Naive thymus-derived CD4-positive, alpha-beta T cell (primary cell): ENCODE results near the gene PISD. TPM values are rescaled to one million over a fixed set of nuclear protein-coding genes. Genes with fewer than 3 reads are reported as not detected.
A peak's percentile ranks its signal among the peaks of the same experiment; 100 is the strongest.

Source experiments
- ATAC-seq: fragments of 150-1000 bp; cut with Tn5 transposase; 2 replicates; pipeline ENCODE4 v1.10.0; 2021; ENCODE audit warnings: mild to moderate bottlenecking, moderate library complexity
- CTCF ChIA-PET: fragments of 350-600 bp; sonication (Branson Sonifier 250); formaldehyde crosslinking; loops from one replicate; lab custom pipeline; 2021; ENCODE audit warnings: antibody characterized with exemption; lab: Charles Lee
- POLR2A ChIA-PET: fragments of 350-600 bp; sonication (Branson Sonifier 250); formaldehyde crosslinking; loops from one replicate; lab custom pipeline; 2021; ENCODE audit warnings: antibody characterized with exemption, inconsistent platforms; lab: Charles Lee
- DNase-seq, 9 donors: peaks; one replicate each; pipeline versions ENCODE4 v3.0.0 to v3.0.0-alpha.2; 2020 to 2022; ENCODE audit warnings: mixed read lengths in 1 of 9
- H3K27ac ChIP-seq: one replicate; pipeline ENCODE4 v1.7.0; 2013; ENCODE audit warnings: mild to moderate bottlenecking, low read depth, low read length, moderate library complexity
- H3K27me3 ChIP-seq, 2 donors: one replicate each; pipeline ENCODE4 v1.7.0; 2013; ENCODE audit warnings: low read length in 2 of 2, mild to moderate bottlenecking in 2 of 2, moderate library complexity in 2 of 2; ENCODE audit not compliant: control insufficient read depth in 2 of 2, insufficient read depth in 2 of 2
- H3K36me3 ChIP-seq, 3 experiments: 1 replicate in 2 of 3; 2 replicates in 1 of 3; pipeline ENCODE4 v1.7.0; 2013; ENCODE audit warnings: low read length in 3 of 3, mild to moderate bottlenecking in 3 of 3, moderate library complexity in 1 of 3; ENCODE audit not compliant: insufficient read depth in 3 of 3, control insufficient read depth in 2 of 3
- H3K4me1 ChIP-seq, 2 donors: one replicate each; pipeline ENCODE4 v1.7.0; 2013; ENCODE audit warnings: low read length in 2 of 2, mild to moderate bottlenecking in 2 of 2, moderate library complexity in 1 of 2; ENCODE audit not compliant: control insufficient read depth in 2 of 2, insufficient read depth in 2 of 2
- H3K4me3 ChIP-seq: 2 replicates; pipeline ENCODE4 v1.7.0; 2013; ENCODE audit warnings: mild to moderate bottlenecking, low read length
- H3K9me3 ChIP-seq, 3 experiments: 1 replicate in 2 of 3; 2 replicates in 1 of 3; pipeline ENCODE4 v1.7.0; 2013; ENCODE audit warnings: low read length in 3 of 3; ENCODE audit not compliant: control insufficient read depth in 2 of 3
- H3K27ac Mint-ChIP-seq, 9 donors: one replicate each; pipeline ENCODE4 v1.8.0; 2020 to 2022; ENCODE audit warnings: mixed read lengths in 9 of 9, mild to moderate bottlenecking in 8 of 9, moderate library complexity in 5 of 9, inconsistent platforms in 2 of 9
- H3K27me3 Mint-ChIP-seq, 5 donors: one replicate each; pipeline ENCODE4 v1.8.0; 2021 to 2022; ENCODE audit warnings: mixed read lengths in 5 of 5, mild to moderate bottlenecking in 1 of 5
- H3K36me3 Mint-ChIP-seq, 5 donors: one replicate each; pipeline ENCODE4 v1.8.0; 2020 to 2022; ENCODE audit warnings: mixed read lengths in 5 of 5, mild to moderate bottlenecking in 3 of 5, inconsistent platforms in 1 of 5
- H3K4me1 Mint-ChIP-seq, 7 donors: one replicate each; pipeline ENCODE4 v1.8.0; 2020 to 2022; ENCODE audit warnings: mixed read lengths in 7 of 7, mild to moderate bottlenecking in 3 of 7, inconsistent platforms in 1 of 7
- H3K4me3 Mint-ChIP-seq, 10 donors: one replicate each; pipeline ENCODE4 v1.8.0; 2020 to 2022; ENCODE audit warnings: mild to moderate bottlenecking in 10 of 10, mixed read lengths in 10 of 10, moderate library complexity in 6 of 10, inconsistent platforms in 2 of 10
- H3K9me3 Mint-ChIP-seq, 11 donors: one replicate each; pipeline ENCODE4 v1.8.0; 2020 to 2022; ENCODE audit warnings: mixed read lengths in 11 of 11, mild to moderate bottlenecking in 4 of 11, inconsistent platforms in 1 of 11, moderate library complexity in 1 of 11
- intact Hi-C, 2 donors: fragments of 100-400 bp; cut with micrococcal nuclease; formaldehyde crosslinking; loops; one replicate each; pipeline ENCODE4 v1.15.1; 2023
- polyA plus RNA-seq, 2 donors: library from polyadenylated mRNA; unstranded; fragments of 300-500 nt; fragmentation: Illumina TruSeq; gene quantifications; one replicate each; pipeline ENCODE4 v1.2.3, GENCODE V29; 2021
- total RNA-seq, 6 experiments: library from RNA in 5 of 6; stranded (reverse) in 5 of 6; gene quantifications; 1 replicate in 5 of 6; 2 replicates in 1 of 6; pipeline ENCODE4 v1.2.3 and lab custom pipeline; 2021 to 2026

Gene PISD
- total and polyA plus RNA-seq, 7 experiments from 2014 or later, result 15.3 to 47.8 (median 31.5) TPM

DNA sequence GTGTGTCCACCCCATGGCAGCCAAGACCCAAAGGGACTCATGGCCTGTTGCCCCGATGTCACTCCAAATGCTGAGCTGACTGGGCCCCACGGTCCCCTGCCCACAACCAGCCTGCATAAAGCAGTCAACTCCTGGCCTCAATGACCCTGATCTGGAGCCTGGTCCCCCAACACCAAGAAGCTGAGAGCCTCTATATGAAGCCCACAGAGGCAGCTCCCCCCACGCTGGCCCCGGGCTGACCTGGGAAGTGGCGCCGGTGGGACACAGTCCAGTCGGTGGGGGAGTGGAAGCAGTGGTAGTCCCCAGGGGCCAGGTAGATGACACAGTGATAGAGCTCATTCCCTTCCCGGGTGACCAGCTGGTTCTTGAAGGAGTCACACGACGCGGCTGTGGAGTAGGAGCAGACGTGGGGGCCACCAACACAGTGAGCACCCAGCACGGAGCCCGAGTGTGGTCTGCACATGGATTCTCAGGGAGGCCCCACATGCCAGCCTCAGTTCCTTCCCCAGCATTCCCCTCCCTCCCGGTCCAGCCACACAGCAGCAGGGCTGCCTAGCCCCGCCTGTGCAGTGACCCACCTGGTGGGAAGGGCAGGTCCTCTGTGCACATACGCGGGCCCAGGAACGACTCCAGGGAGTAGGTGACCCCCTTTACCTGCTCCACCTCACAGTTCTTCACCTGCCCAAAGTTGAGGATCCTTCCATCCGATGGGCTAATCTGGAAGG lies 41.1 kb downstream of the PISD start:
- peaks cover 0 to 74% (median 0%) of the 10 kb centered on the region in 3 experiments for H3K36me3 ChIP-seq
- no peak overlapping the region for H3K27ac ChIP-seq
- no peaks in the 10 kb centered on the region for H3K9me3 ChIP-seq
- H3K4me1 ChIP-seq, result no peaks in the 10 kb centered on the region
- peaks cover 0 to 9% (median 0%) of the 10 kb centered on the region in 5 donors for H3K36me3 Mint-ChIP-seq
- CTCF ChIA-PET, result no interaction called here
- peaks cover 0 to 11% (median 0%) of the 10 kb centered on the region in 11 donors for H3K9me3 Mint-ChIP-seq
- peaks cover 3 to 23% (median 9%) of the 10 kb centered on the region in 7 donors for H3K4me1 Mint-ChIP-seq
- H3K27me3 ChIP-seq, result no peaks in the 10 kb centered on the region
- H3K27ac Mint-ChIP-seq, result peak overlapping the region in 3 of 9 donors; percentile 42 to 67 (median 58)
- POLR2A ChIA-PET, result interaction anchor here (1.6 kb wide), 1 partner anchor 9 kb away, joined by 11 read pairs; no protein-coding TSS in a partner anchor
- no peak overlapping the region for H3K4me3 Mint-ChIP-seq
- no peak overlapping the region for H3K4me3 ChIP-seq
- H3K27me3 Mint-ChIP-seq, result no peaks in the 10 kb centered on the region
- DNase-seq, result no peak
- no peak for ATAC-seq
- intact Hi-C loops, result no loop called here

DNA sequence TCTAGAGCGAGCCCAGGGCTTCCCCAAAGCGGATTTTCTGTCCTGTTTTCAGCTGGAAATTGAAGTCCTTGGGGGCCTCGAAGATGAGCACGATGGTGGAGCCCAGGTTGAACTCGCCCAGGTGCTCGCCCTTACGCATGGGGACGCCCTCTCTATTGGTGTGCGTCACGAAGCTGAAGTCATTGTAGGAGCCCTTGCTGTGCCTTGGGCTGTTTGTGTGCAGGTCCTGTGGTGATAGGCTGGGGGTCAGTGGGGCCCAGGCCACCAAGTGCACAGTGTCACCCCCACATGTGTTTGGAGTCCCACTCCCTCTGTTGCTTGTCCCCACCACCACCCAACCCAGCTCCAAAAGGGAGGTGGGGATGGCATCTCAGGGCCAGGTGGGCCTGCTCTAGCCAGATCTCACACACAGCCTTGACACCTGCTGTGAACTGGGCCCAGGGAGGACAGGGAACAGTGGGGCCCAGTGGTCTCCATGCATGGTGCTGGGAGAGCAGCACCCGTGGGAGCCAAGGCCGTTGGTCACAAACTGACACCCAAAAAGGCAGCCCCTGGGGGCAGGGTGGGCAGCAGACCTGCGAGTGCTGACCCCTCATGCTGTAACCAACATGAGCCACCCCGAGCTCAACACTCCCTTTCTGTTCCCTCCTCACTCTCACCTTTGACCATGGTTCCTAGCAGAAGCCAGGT lies 42.3 kb downstream of the PISD start:
- no peaks in the 10 kb centered on the region for H3K9me3 ChIP-seq
- peaks cover 0 to 82% (median 0%) of the 10 kb centered on the region in 3 experiments for H3K36me3 ChIP-seq
- H3K4me3 ChIP-seq, result no peak overlapping the region
- H3K27ac Mint-ChIP-seq, result peak overlapping the region in 6 of 9 donors; percentile 28 to 76 (median 51)
- H3K27me3 ChIP-seq, result no peaks in the 10 kb centered on the region
- POLR2A ChIA-PET, result interaction anchor here (1.6 kb wide), 1 partner anchor 10 kb away, joined by 11 read pairs; no protein-coding TSS in a partner anchor
- peaks cover 0 to 23% (median 12%) of the 10 kb centered on the region in 7 donors for H3K4me1 Mint-ChIP-seq
- ATAC-seq, result no peak
- H3K27me3 Mint-ChIP-seq, result no peaks in the 10 kb centered on the region
- no peak for DNase-seq
- CTCF ChIA-PET, result no interaction called here
- H3K27ac ChIP-seq, result no peak overlapping the region
- H3K4me1 ChIP-seq, result no peaks in the 10 kb centered on the region
- peaks cover 0 to 7% (median 0%) of the 10 kb centered on the region in 11 donors for H3K9me3 Mint-ChIP-seq
- H3K36me3 Mint-ChIP-seq, result peaks cover 0 to 9% (median 0%) of the 10 kb centered on the region in 5 donors
- intact Hi-C loops, result no loop called here
- H3K4me3 Mint-ChIP-seq, result no peak overlapping the region

DNA sequence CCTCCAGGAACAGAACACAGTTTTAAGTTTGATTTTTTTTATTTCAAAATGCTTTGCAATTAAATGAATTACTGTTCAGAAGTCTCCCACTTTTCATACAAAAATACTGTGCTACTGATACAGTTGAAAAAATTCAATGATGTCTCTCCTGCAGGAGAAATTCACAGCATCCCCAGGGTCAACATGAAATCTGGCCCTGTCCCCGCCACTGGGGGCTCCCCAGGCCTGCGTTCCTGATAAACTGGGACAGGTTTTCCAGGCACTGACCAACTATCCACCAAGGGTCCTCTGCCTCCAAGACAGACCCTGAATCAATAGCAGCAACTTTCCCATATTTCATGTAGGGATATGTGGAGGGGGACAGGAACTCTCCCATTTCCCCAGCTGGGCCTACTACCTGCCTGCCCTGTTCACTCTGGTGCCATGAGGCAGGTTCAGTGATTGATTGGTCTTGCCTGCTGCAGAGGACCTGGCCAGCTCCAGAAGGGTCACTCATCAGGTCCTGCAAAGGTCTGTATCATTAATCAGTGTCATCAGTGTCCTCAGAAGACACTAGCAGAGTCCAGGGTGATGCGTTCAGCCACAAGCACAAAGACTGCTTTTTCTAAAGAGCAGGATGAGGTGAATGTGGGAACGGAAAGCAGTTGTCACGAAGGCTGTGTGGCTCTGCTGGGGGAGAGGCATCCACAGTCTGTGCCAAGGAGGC lies 43.4 kb downstream of the PISD start:
- peaks cover 0 to 88% (median 0%) of the 10 kb centered on the region in 3 experiments for H3K36me3 ChIP-seq
- H3K27me3 Mint-ChIP-seq, result no peaks in the 10 kb centered on the region
- peaks cover 0 to 13% (median 3%) of the 10 kb centered on the region in 5 donors for H3K36me3 Mint-ChIP-seq
- ChIA-PET POLR2A (no interaction called here), CTCF (no interaction called here)
- no peak for ATAC-seq
- peaks cover 0 to 4% (median 0%) of the 10 kb centered on the region in 11 donors for H3K9me3 Mint-ChIP-seq
- peaks cover 6 to 17% (median 12%) of the 10 kb centered on the region in 7 donors for H3K4me1 Mint-ChIP-seq
- no peaks in the 10 kb centered on the region for H3K9me3 ChIP-seq
- no peak overlapping the region for H3K4me3 Mint-ChIP-seq
- H3K27me3 ChIP-seq, result no peaks in the 10 kb centered on the region
- peak overlapping the region in 3 of 9 donors; percentile 28 to 60 (median 56) for H3K27ac Mint-ChIP-seq
- H3K4me1 ChIP-seq, result no peaks in the 10 kb centered on the region
- H3K4me3 ChIP-seq, result no peak overlapping the region
- no peak for DNase-seq
- H3K27ac ChIP-seq, result no peak overlapping the region
- intact Hi-C loops, result no loop called here

DNA sequence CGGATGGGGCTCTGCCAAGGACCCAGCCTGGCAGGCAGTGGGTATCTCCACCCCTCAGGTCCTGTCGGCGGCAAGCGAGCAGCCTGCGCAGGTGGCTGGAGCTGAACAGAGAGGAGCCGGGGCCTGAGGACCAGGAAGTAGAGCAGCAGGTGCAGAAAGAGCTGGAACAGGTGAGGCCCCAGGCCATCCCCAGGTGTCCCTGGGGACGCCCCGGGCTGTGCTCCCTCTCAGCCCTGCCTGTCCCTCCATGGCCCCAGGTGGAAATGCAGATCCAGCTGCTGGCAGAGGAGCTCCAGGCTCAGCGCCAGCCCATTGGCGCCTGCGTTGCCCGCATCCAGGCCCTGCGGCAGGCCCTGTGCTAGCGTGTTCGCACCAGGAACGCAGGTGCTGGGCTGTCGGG lies 44.0 kb downstream of the PISD start:
- DNase-seq, result peak in 1 of 9 donors; percentile 21
- no peaks in the 10 kb centered on the region for H3K4me1 ChIP-seq
- POLR2A ChIA-PET, result no interaction called here
- Mint-ChIP-seq H3K4me1 (peaks cover 6 to 17% (median 12%) of the 10 kb centered on the region in 7 donors), H3K9me3 (peaks cover 0 to 4% (median 0%) of the 10 kb centered on the region in 11 donors), H3K36me3 (peaks cover 0 to 13% (median 3%) of the 10 kb centered on the region in 5 donors), H3K27ac (no peak overlapping the region), H3K27me3 (no peaks in the 10 kb centered on the region), H3K4me3 (no peak overlapping the region)
- H3K36me3 ChIP-seq, result peaks cover 0 to 88% (median 0%) of the 10 kb centered on the region in 3 experiments
- no peaks in the 10 kb centered on the region for H3K27me3 ChIP-seq
- H3K4me3 ChIP-seq, result no peak overlapping the region
- no peak for ATAC-seq
- no peaks in the 10 kb centered on the region for H3K9me3 ChIP-seq
- H3K27ac ChIP-seq, result no peak overlapping the region
- intact Hi-C loops, result no loop called here
- CTCF ChIA-PET, result no interaction called here

DNA sequence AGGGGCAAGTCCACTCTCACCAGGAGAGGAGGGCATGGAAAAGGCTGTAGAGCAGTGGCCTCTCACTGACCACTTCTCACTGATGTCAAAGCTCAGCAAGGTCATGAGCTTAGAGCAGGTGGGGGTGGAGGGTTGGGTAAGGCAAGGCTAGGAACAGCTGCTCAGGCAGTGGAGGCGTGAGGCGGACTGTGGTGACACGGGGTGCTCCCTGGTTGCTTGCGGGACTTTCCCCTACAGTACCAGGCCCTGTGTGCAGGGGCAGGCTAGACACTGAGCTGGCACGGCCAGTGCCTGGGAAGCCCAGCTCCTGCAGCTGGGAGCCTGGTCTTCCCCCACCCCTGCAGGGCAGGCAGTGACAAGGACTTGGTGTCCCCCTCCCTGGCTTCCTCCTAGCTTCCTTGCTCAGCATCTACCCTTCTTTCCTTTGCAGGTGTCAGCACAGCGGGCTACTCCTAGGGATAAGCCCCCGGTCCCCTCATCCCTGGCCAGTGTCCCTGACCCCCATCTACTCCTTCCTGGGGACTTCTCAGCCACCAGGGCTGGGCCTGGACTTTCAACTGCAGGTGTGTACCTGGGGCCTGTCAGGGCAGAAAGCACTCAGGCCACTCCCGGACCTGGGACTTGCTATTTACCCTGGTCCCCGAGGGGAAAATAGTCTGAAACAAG lies 45.6 kb downstream of the PISD start:
- Histone ChIP-seq H3K27me3 (no peaks in the 10 kb centered on the region), H3K27ac (no peak overlapping the region), H3K9me3 (no peaks in the 10 kb centered on the region), H3K36me3 (peaks cover 0 to 86% (median 5%) of the 10 kb centered on the region in 3 experiments), H3K4me1 (no peaks in the 10 kb centered on the region), H3K4me3 (no peak overlapping the region)
- Mint-ChIP-seq H3K4me3 (no peak overlapping the region), H3K27ac (peak overlapping the region; percentile 49 to 87 (median 68)), H3K36me3 (peaks cover 3 to 18% (median 6%) of the 10 kb centered on the region in 5 donors), H3K9me3 (peaks cover 0 to 4% (median 0%) of the 10 kb centered on the region in 11 donors), H3K4me1 (peaks cover 6 to 12% (median 10%) of the 10 kb centered on the region in 7 donors), H3K27me3 (no peaks in the 10 kb centered on the region)
- ChIA-PET POLR2A (no interaction called here), CTCF (interaction anchor here (0.6 kb wide), 1 partner anchor 50 kb away, joined by 3 read pairs; no protein-coding TSS in a partner anchor)
- peak in 1 of 9 donors; percentile 55 for DNase-seq
- peak; percentile 61 for ATAC-seq
- intact Hi-C loops, result no loop called here

DNA sequence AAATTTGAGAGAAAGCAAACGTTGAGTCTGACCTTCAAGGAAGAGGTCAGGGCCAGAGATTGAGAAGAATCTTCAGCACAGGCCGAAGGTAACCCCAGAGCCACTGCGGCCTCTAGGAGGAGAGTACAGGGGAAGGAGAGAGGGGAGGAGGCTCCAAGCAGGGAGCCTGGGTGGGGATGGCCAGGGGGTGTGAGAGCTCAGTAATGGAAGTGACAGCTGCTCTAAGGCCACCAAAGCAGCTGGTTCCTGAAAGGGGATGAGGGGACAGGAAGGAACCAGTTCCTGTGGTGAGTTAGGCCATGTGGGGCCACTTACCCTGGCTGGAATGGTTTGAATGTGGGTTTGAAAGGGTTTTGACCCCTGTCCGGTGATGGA lies 46.1 kb downstream of the PISD start:
- Histone ChIP-seq H3K27me3 (no peaks in the 10 kb centered on the region), H3K36me3 (peaks cover 0 to 86% (median 8%) of the 10 kb centered on the region in 3 experiments), H3K4me1 (no peaks in the 10 kb centered on the region), H3K9me3 (no peaks in the 10 kb centered on the region), H3K27ac (no peak overlapping the region), H3K4me3 (no peak overlapping the region)
- H3K4me3 Mint-ChIP-seq, result no peak overlapping the region
- H3K9me3 Mint-ChIP-seq, result peaks cover 0 to 4% (median 0%) of the 10 kb centered on the region in 11 donors
- peak overlapping the region; percentile 54 to 87 (median 82) for H3K27ac Mint-ChIP-seq
- peaks cover 3 to 20% (median 6%) of the 10 kb centered on the region in 5 donors for H3K36me3 Mint-ChIP-seq
- ChIA-PET CTCF (interaction anchor here (0.6 kb wide), 1 partner anchor 50 kb away, joined by 3 read pairs; no protein-coding TSS in a partner anchor), POLR2A (interaction anchor here (0.6 kb wide), 1 partner anchor 276 kb away, joined by 3 read pairs; no protein-coding TSS in a partner anchor)
- intact Hi-C loops, result no loop called here
- DNase-seq (no peak), ATAC-seq (peak; percentile 15)
- peaks cover 6 to 12% (median 10%) of the 10 kb centered on the region in 7 donors for H3K4me1 Mint-ChIP-seq
- no peaks in the 10 kb centered on the region for H3K27me3 Mint-ChIP-seq
